Peyer's patch (tissue), 4 donors: ENCODE results near the gene IL20RB. TPM values are rescaled to one million over a fixed set of nuclear protein-coding genes. Genes with fewer than 3 reads are reported as not detected.

ENCODE experiments used
- DNase-seq, 3 donors: peaks; one replicate each; pipeline ENCODE4 v3.0.0-alpha.2; 2017 to 2019
- H3K27ac ChIP-seq, 4 donors: fragments of 200-600 bp; sonication (generic); one replicate each; pipeline ENCODE4 v1.5.1; 2016 to 2019
- H3K27me3 ChIP-seq, 2 donors: fragments of 200-600 bp; sonication (generic); one replicate each; pipeline ENCODE4 v1.5.1; 2019
- H3K36me3 ChIP-seq, 3 donors: fragments of 200-600 bp; sonication (generic); one replicate each; pipeline ENCODE4 v1.5.1; 2016 to 2019
- H3K4me1 ChIP-seq, 4 donors: fragments of 200-600 bp; sonication (generic); one replicate each; pipeline ENCODE4 v1.5.1; 2016 to 2019
- H3K4me3 ChIP-seq, 4 donors: fragments of 200-600 bp; sonication (generic); 1 replicate in 3 of 4; 2 replicates in 1 of 4; pipeline ENCODE4 v1.5.1; 2016 to 2019; ENCODE audit warnings: mild to moderate bottlenecking in 1 of 4
- H3K9me3 ChIP-seq, 4 donors: fragments of 200-600 bp; sonication (generic); one replicate each; pipeline ENCODE4 v1.5.1; 2016 to 2019; ENCODE audit warnings: mild to moderate bottlenecking in 1 of 4
- POLR2A ChIP-seq, 2 donors: fragments of 450-650 bp; IDR thresholded peaks; one replicate each; pipeline ENCODE4 v1.5.1; 2017; ENCODE audit warnings: antibody characterized with exemption in 2 of 2, mild to moderate bottlenecking in 2 of 2, moderate library complexity in 2 of 2
- total RNA-seq, 4 donors: library from RNA; depleted of rRNA; stranded (reverse); fragments of >200 nt; gene quantifications; one replicate each; pipeline ENCODE4 v1.1.0, GENCODE V29; 2016
- TF ChIP-seq, protein P1 (sequence below), 6 experiments: fragments of 450-650 bp in 4 of 6; fragments of 200-600 bp in 2 of 6; sonication (generic) in 1 of 6; IDR thresholded peaks; one replicate each; pipeline ENCODE4 v1.5.1; 2017 to 2019; ENCODE audit warnings: antibody characterized with exemption in 6 of 6, mild to moderate bottlenecking in 3 of 6, moderate library complexity in 1 of 6

The IL20RB gene
- total RNA-seq, 4 donors from 2014 or later, result 0.54 to 1.7 (median 0.81) TPM

DNA sequence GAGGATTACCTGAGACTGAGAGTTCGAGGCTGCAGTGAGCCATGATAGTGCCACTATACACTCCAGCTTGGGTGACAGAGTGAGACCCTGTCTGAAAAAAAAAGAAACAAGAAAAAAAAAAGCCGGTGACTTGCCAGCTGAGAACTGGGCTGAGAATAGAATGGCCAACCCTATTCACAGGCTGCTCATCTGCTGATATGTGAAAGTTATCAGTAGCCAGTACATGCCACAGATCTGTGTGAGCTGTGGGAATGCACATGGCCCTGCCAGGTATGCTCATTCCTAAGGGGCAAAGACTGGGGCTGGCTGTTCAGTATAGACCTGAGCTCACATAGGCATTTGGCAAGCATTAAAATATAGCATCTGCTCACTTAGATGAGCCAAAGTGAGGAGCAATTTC lies 30.9 kb downstream of the IL20RB start:
- no peak overlapping the region for H3K27ac ChIP-seq
- H3K4me1 ChIP-seq, result peaks cover 0 to 3% (median 0%) of the 10 kb centered on the region in 4 donors
- no peaks in the 10 kb centered on the region for H3K27me3 ChIP-seq
- no peaks in the 10 kb centered on the region for H3K9me3 ChIP-seq
- no peak overlapping the region for H3K4me3 ChIP-seq
- TF ChIP-seq POLR2A (IDR thresholded peaks at IDR 0.05), result no peak
- TF ChIP-seq, protein P1, sequence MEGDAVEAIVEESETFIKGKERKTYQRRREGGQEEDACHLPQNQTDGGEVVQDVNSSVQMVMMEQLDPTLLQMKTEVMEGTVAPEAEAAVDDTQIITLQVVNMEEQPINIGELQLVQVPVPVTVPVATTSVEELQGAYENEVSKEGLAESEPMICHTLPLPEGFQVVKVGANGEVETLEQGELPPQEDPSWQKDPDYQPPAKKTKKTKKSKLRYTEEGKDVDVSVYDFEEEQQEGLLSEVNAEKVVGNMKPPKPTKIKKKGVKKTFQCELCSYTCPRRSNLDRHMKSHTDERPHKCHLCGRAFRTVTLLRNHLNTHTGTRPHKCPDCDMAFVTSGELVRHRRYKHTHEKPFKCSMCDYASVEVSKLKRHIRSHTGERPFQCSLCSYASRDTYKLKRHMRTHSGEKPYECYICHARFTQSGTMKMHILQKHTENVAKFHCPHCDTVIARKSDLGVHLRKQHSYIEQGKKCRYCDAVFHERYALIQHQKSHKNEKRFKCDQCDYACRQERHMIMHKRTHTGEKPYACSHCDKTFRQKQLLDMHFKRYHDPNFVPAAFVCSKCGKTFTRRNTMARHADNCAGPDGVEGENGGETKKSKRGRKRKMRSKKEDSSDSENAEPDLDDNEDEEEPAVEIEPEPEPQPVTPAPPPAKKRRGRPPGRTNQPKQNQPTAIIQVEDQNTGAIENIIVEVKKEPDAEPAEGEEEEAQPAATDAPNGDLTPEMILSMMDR (IDR thresholded peaks at IDR 0.05), result no peak
- no peaks in the 10 kb centered on the region for H3K36me3 ChIP-seq
- no peak for DNase-seq

DNA sequence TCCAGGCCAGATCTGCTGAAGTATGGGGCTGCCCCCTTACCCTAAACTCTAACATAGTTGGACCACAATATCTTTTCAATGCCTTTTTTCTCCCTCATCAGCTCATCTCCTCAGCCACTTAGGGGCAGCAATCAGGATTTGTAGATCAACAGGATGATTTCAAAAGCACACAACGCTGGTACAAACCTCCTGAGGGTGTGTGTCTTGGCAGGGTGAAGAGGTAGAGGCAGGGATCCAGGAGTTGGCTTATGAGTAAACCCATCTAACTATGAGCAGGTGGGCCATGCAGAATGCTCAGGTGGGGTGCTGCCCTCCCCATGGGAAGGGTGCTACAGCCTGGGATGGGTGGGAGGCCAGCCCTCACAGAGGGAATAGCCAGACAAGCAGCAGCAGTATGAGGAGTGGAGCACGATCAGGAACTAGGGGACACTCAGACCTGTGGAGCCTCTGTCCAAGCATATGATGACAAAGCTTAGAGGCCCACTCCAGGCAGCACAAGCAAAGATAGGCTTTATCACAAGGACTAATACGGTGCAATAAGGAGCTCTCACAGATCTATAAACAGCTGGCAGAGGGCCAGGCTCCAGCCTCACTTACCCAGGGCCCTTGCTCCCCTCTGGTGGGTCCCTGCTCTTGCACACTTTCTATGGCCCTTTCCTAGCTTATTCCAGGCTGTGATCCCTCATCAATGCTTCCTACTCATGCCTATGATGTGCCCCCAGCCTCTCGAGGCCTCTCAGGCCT lies 32.2 kb downstream of the IL20RB start:
- Histone ChIP-seq H3K27ac (no peak overlapping the region), H3K36me3 (no peaks in the 10 kb centered on the region), H3K4me3 (no peak overlapping the region), H3K9me3 (no peaks in the 10 kb centered on the region), H3K4me1 (peaks cover 0 to 9% (median 0%) of the 10 kb centered on the region in 4 donors), H3K27me3 (no peaks in the 10 kb centered on the region)
- no peak for DNase-seq
- TF ChIP-seq POLR2A (IDR thresholded peaks at IDR 0.05), result no peak
- TF ChIP-seq, protein P1 (IDR thresholded peaks at IDR 0.05), result no peak

DNA sequence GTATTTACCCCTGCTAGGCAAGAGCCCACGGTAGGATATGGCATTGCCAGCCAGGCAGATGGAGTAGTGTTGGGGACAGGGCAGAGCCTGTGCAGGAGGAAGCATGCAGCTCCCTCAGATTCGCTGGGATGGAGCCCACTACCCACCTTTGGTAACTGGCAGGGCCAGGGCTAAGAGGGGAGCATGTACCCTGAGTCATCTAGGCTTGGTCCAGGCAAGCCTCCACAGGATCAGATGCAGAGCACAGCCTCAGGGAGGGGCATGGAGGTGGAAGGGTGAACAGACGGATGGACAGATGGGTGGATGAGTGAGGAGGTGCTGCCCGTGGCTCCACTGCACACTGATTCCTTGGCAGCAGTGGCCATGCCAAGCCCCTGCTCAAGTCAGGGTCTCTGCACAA lies 33.0 kb downstream of the IL20RB start:
- no peak for DNase-seq
- Histone ChIP-seq H3K4me1 (peaks cover 0 to 18% (median 0%) of the 10 kb centered on the region in 4 donors), H3K9me3 (no peaks in the 10 kb centered on the region), H3K27ac (no peak overlapping the region), H3K4me3 (no peak overlapping the region), H3K36me3 (no peaks in the 10 kb centered on the region), H3K27me3 (no peaks in the 10 kb centered on the region)
- TF ChIP-seq, protein P1 (IDR thresholded peaks at IDR 0.05), result no peak
- TF ChIP-seq POLR2A (IDR thresholded peaks at IDR 0.05), result no peak

DNA sequence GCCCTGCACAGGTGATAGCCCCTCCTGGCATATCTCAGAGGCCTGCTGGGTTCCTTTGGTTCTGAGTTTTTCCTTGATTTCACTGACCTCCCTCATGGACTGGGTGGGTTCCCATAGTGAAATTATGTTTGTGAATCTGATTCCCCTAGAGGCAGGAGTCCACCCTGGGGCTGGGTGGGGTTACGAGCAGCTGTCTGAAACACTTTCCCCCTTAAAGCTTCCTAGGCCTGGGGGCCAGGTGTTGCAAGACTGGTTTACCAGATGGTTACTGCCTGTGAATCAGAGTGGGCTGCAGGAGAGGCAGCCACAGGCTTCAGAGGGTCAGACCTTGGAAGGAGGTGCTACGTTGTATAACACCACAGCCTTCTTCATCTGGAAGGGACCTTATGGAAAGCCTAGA lies 34.3 kb downstream of the IL20RB start:
- TF ChIP-seq, protein P1 (IDR thresholded peaks at IDR 0.05), result no peak
- TF ChIP-seq POLR2A (IDR thresholded peaks at IDR 0.05), result no peak
- no peak for DNase-seq
- Histone ChIP-seq H3K27ac (no peak overlapping the region), H3K4me1 (peaks cover 0 to 18% (median 0%) of the 10 kb centered on the region in 4 donors), H3K36me3 (no peaks in the 10 kb centered on the region), H3K27me3 (no peaks in the 10 kb centered on the region), H3K9me3 (no peaks in the 10 kb centered on the region), H3K4me3 (no peak overlapping the region)

DNA sequence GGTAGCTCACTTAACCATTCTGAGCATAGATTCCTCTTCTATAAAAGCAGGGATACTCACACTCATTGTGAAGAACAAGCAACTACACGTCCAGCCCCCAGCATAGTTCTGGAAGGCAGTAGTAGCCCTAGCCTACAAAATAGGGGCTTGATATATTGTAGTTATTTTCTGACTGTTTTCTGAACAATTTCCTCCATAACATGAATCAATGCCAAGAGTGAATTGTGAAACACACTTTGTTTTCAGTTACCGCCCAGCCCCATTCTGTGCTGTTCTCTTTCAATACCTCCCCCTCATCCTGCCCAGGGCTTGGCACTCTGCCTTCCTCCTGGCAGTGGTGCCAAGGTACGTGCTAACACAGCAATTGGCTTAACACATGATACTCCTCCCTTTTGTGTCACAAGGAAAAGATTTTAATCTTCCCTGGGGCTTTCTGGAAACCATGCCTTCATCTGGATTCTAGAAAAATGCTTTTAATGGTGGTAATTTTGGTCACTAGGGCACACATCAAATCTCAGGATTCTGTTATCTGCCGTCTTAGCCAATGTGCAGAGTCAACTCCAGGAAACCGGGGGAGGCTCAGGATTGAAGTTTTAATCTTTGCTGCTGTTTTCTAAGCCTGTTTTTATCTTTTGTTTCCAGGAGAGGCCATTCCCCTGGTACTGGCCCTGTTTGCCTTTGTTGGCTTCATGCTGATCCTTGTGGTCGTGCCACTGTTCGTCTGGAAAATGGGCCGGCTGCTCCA lies 37.2 kb downstream of the IL20RB start:
- no peak overlapping the region for H3K4me3 ChIP-seq
- no peak for TF ChIP-seq POLR2A (IDR thresholded peaks at IDR 0.05)
- TF ChIP-seq, protein P1 (IDR thresholded peaks at IDR 0.05), result no peak
- peak overlapping the region in 3 of 4 donors; percentile 63 to 72 (median 68) for H3K27ac ChIP-seq
- no peaks in the 10 kb centered on the region for H3K9me3 ChIP-seq
- H3K4me1 ChIP-seq, result peaks cover 0 to 18% (median 0%) of the 10 kb centered on the region in 4 donors
- H3K36me3 ChIP-seq, result no peaks in the 10 kb centered on the region
- DNase-seq, result peak in 2 of 3 donors; percentile 84 to 87
- no peaks in the 10 kb centered on the region for H3K27me3 ChIP-seq
